Heart left ventricle (tissue), 16 donors: ENCODE data around the gene NFE2L2. TPM values are rescaled to one million over a fixed set of nuclear protein-coding genes. Genes with fewer than 3 reads are reported as not detected.

Experiments
- ATAC-seq, 4 donors: fragments of 200-7000 bp; cut with Tn5 transposase; one replicate each; pipeline ENCODE4 v1.9.1; 2020 to 2022; ENCODE audit warnings: moderate library complexity in 4 of 4, mild to moderate bottlenecking in 3 of 4, moderate number of reproducible peaks in 1 of 4
- DNase-seq, 5 donors: peaks; one replicate each; pipeline ENCODE4 v3.0.0-alpha.2; 2020
- H3K27ac ChIP-seq, 12 donors: fragments of 200-600 bp; sonication (generic) in 4 of 12; one replicate each; pipeline versions ENCODE4 v1.5.0 to v1.8.0; 2016 to 2022; ENCODE audit warnings: mild to moderate bottlenecking in 2 of 12
- H3K27me3 ChIP-seq, 9 donors: fragments of 200-600 bp; sonication (generic) in 2 of 9; one replicate each; pipeline versions ENCODE4 v1.5.1 to v1.8.0; 2016 to 2022; ENCODE audit warnings: mild to moderate bottlenecking in 3 of 9
- H3K36me3 ChIP-seq, 9 donors: fragments of 200-600 bp; sonication (generic) in 2 of 9; one replicate each; pipeline versions ENCODE4 v1.5.0 to v1.8.0; 2018 to 2022; ENCODE audit warnings: mild to moderate bottlenecking in 2 of 9
- H3K4me1 ChIP-seq, 12 donors: fragments of 200-600 bp; sonication (generic) in 4 of 12; one replicate each; pipeline versions ENCODE4 v1.5.0 to v1.8.0; 2016 to 2022; ENCODE audit warnings: mild to moderate bottlenecking in 3 of 12
- H3K4me3 ChIP-seq, 12 donors: fragments of 200-600 bp; sonication (generic) in 4 of 12; one replicate each; pipeline versions ENCODE4 v1.5.0 to v1.8.0; 2017 to 2022; ENCODE audit warnings: mild to moderate bottlenecking in 9 of 12, moderate library complexity in 4 of 12
- H3K9me3 ChIP-seq, 12 donors: fragments of 200-600 bp; sonication (generic) in 4 of 12; one replicate each; pipeline versions ENCODE4 v1.5.0 to v1.8.0; 2016 to 2022; ENCODE audit warnings: mild to moderate bottlenecking in 1 of 12
- CTCF ChIP-seq, 12 donors: fragments of 200-600 bp; sonication (generic) in 4 of 12; IDR thresholded peaks; one replicate each; pipeline versions ENCODE4 v1.5.0 to v1.8.0; 2018 to 2022; ENCODE audit warnings: antibody characterized with exemption in 12 of 12, mild to moderate bottlenecking in 5 of 12
- POLR2A ChIP-seq, 2 donors: fragments of 450-650 bp; IDR thresholded peaks; one replicate each; pipeline ENCODE4 v1.6.1; 2017; ENCODE audit warnings: antibody characterized with exemption in 2 of 2, mild to moderate bottlenecking in 2 of 2, moderate library complexity in 2 of 2
- WGBS, 4 donors: extraction: QIAGEN DNeasy Blood & Tissue Kit in 2 of 4; methylation state at CpG; one replicate each; pipeline versions ENCODE4 v1.1.5 to v1.1.7; 2013 to 2018; 5-methylcytosine and 5-hydroxymethylcytosine counted together
- intact Hi-C, 10 donors: fragments of 100-400 bp; cut with DNase I; formaldehyde crosslinking; loops; one replicate each; pipeline versions ENCODE4 v1.11.1 to v1.14.2; 2022
- polyA plus RNA-seq, 2 donors: library from polyadenylated mRNA; stranded (reverse); fragments of 200-250 nt; gene quantifications; one replicate each; pipeline ENCODE4 v1.2.3, GENCODE V29; 2013
- total RNA-seq, 9 donors: library from RNA; depleted of rRNA in 2 of 9; stranded (reverse); fragments of >200 nt in 2 of 9; fragmentation: NEBNext Ultra II Directional in 3 of 9; extraction: Animal tissue kit (Norgen Biotek cat#: 25700) in 3 of 9; gene quantifications; one replicate each; pipeline versions ENCODE4 v1.1.0 to v1.2.4, GENCODE V29; 2016 to 2023
- donor health status: ischemic (EF 13 %, LVEDD 7.1; RV severe dilation, severe dysfunction).
- donor health status: healthy with polysubstance abuse.
- donor health status: DM: no; HTN: yes; CAD: no.
- donor health status: DM: no; HTN: no; CAD: no.
- donor health status: ischemic (EF 25% LVEDD 6.9; RV normal size, moderate dysfunction).
- donor health status: ischemic (EF 25% LVEDD 5.7; RV mildly dilated, moderate dysfunction).
- donor health status: healthy.
- donor health status: DM: yes; HTN: yes; CAD: no.
- donor health status: ischemic (EF 35%, LVEDD 5.7; RV mildly dilated, moderate dysfunction).
- donor health status: nonischemic (EF 11% LVEDD 7.7; RV severe dilation, severe dysfunction).
- donor health status: DM: yes; HTN: yes; CAD: no.
- donor health status: PGD.
- donor health status: ischemic (EF 29% LVEDD 5.4; RV normal size, mild dysfunction).
- donor health status: nonischemic (EF 23%, LVEDD 6.1; RV moderate dilation, normal function).

The NFE2L2 gene
- total and polyA plus RNA-seq, 11 donors, result 17.0 to 82.5 (median 54.8) TPM

- Histone ChIP-seq H3K9me3 (peaks cover 0 to 6% (median 0%) of the 10 kb centered on the region in 12 donors), H3K27me3 (no peaks in the 10 kb centered on the region), H3K4me3 (peak overlapping the region in 3 of 12 donors; percentile 2 to 6 (median 5)), H3K27ac (peak overlapping the region in 4 of 12 donors; percentile 5 to 26 (median 20)), H3K36me3 (peaks cover 0 to 26% (median 0%) of the 10 kb centered on the region in 9 donors), H3K4me1 (peaks cover 30 to 100% (median 91%) of the 10 kb centered on the region in 12 donors)
- WGBS, 4 donors, result 36 to 64% (median 51%) methylated on average over 3 of the region's 3 CpGs
- intact Hi-C loops, result no loop called here
- TF ChIP-seq POLR2A (IDR thresholded peaks at IDR 0.05), result no peak
- no peak for TF ChIP-seq CTCF (IDR thresholded peaks at IDR 0.05)
- DNase-seq (no peak), ATAC-seq (no peak)
Measured at GRCh38 chr2:177256695-177257094, 7.8 kb downstream of the NFE2L2 start.

GRCh38 chr2:177256026-177256425 is 8.5 kb downstream of the NFE2L2 start:
- peaks cover 0 to 26% (median 0%) of the 10 kb centered on the region in 9 donors for H3K36me3 ChIP-seq
- peaks cover 30 to 100% (median 91%) of the 10 kb centered on the region in 12 donors for H3K4me1 ChIP-seq
- no peaks in the 10 kb centered on the region for H3K27me3 ChIP-seq
- H3K4me3 ChIP-seq, result no peak overlapping the region
- DNase-seq (no peak), ATAC-seq (no peak)
- peaks cover 0 to 6% (median 0%) of the 10 kb centered on the region in 12 donors for H3K9me3 ChIP-seq
- WGBS, 4 donors, result 61 to 88% (median 80%) methylated on average over 2 of the region's 2 CpGs
- intact Hi-C loops, result no loop called here
- no peak overlapping the region for H3K27ac ChIP-seq
- TF ChIP-seq POLR2A (IDR thresholded peaks at IDR 0.05), result no peak

GRCh38 chr2:177255227-177255601 is 9.3 kb downstream of the NFE2L2 start:
- peak overlapping the region in 2 of 12 donors; percentile 17 to 30 for H3K27ac ChIP-seq
- H3K36me3 ChIP-seq, result peaks cover 0 to 26% (median 0%) of the 10 kb centered on the region in 9 donors
- H3K4me3 ChIP-seq, result no peak overlapping the region
- WGBS, 4 donors, result 44 to 65% (median 55%) methylated on average over 2 of the region's 2 CpGs
- no peak for ATAC-seq
- no peaks in the 10 kb centered on the region for H3K27me3 ChIP-seq
- peaks cover 30 to 100% (median 91%) of the 10 kb centered on the region in 12 donors for H3K4me1 ChIP-seq
- peaks cover 0 to 6% (median 0%) of the 10 kb centered on the region in 12 donors for H3K9me3 ChIP-seq
- no peak for DNase-seq
- no peak for TF ChIP-seq CTCF (IDR thresholded peaks at IDR 0.05)
- TF ChIP-seq POLR2A (IDR thresholded peaks at IDR 0.05), result no peak
- intact Hi-C loops, result no loop called here

- Histone ChIP-seq H3K4me1 (peaks cover 30 to 100% (median 90%) of the 10 kb centered on the region in 12 donors), H3K36me3 (peaks cover 0 to 26% (median 0%) of the 10 kb centered on the region in 9 donors), H3K4me3 (no peak overlapping the region), H3K27ac (peak overlapping the region in 2 of 12 donors; percentile 29 to 30), H3K9me3 (peaks cover 0 to 6% (median 0%) of the 10 kb centered on the region in 12 donors), H3K27me3 (no peaks in the 10 kb centered on the region)
- 51 to 56% (median 53%) methylated on average over 11 of the region's 11 CpGs for WGBS, 4 donors
- peak in 10 of 12 donors; percentile 2 to 48 (median 32) for TF ChIP-seq CTCF (IDR thresholded peaks at IDR 0.05)
- no peak for TF ChIP-seq POLR2A (IDR thresholded peaks at IDR 0.05)
- intact Hi-C loops, result no loop called here
- DNase-seq, result peak in 4 of 5 donors; percentile 38 to 68 (median 48)
- peak in 2 of 4 donors; percentile 21 to 30 for ATAC-seq
Measured at GRCh38 chr2:177254433-177255226, 9.9 kb downstream of the NFE2L2 start.
